ENCODE results near the gene PHTF2.

DNA sequence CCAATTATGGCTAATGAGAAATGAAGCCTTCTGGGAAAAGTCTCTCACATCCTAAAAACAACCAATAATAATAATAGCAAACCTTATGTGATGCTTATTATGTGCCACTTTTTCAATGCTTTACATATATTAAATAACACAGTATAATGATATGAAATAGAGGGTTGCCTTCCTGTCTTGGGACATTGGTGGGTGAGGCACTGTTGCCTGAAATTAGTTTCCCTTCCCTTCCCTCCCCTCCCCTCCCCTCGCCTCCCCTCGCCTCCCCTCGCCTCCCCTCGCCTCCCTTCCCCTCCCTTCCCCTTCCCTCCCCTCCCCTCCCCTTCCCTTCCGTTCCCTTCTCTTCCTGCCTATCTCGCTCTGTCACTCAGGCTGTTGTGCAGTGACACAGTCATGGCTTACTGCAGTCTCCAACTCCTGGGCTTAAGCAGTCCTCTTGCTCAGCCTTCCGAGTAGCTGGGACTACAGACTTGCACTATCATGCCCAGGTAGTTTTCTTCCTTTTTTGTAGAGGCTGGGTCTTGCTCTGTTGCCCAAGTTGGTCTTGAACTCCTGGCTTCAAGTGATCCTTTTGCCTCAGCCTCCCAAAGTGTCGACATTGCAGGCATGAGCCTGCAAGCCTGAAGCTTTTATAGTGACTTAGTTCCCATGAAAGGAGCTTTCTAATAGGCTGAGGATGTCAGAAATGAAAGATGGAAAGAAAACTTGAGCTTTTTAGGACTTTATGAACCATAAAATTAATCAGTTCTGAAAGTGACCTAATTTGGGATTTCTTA lies 47.9 kb downstream of the PHTF2 start:
- TF ChIP-seq USF2 (IDR thresholded peaks at IDR 0.05; ENCODE audit: low read depth, low read length) (no peak), CEBPB (IDR thresholded peaks at IDR 0.05; ENCODE audit: low read depth, low read length) (no peak), MAFK (IDR thresholded peaks at IDR 0.05; ENCODE audit: low read depth, low read length) (no peak), NFE2L2 (IDR thresholded peaks at IDR 0.05; ENCODE audit: low read depth, low read length) (no peak), POLR2A (IDR thresholded peaks at IDR 0.05; ENCODE audit: low read depth, low read length) (no peak), FOS (IDR thresholded peaks at IDR 0.05; ENCODE audit: low read depth, low read length) (no peak), SMC3 (IDR thresholded peaks at IDR 0.05; ENCODE audit: low read depth, low read length) (no peak), RAD21 (IDR thresholded peaks at IDR 0.05; ENCODE audit: low read length) (no peak)
- TF ChIP-seq, protein P1, sequence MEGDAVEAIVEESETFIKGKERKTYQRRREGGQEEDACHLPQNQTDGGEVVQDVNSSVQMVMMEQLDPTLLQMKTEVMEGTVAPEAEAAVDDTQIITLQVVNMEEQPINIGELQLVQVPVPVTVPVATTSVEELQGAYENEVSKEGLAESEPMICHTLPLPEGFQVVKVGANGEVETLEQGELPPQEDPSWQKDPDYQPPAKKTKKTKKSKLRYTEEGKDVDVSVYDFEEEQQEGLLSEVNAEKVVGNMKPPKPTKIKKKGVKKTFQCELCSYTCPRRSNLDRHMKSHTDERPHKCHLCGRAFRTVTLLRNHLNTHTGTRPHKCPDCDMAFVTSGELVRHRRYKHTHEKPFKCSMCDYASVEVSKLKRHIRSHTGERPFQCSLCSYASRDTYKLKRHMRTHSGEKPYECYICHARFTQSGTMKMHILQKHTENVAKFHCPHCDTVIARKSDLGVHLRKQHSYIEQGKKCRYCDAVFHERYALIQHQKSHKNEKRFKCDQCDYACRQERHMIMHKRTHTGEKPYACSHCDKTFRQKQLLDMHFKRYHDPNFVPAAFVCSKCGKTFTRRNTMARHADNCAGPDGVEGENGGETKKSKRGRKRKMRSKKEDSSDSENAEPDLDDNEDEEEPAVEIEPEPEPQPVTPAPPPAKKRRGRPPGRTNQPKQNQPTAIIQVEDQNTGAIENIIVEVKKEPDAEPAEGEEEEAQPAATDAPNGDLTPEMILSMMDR (conservative IDR thresholded peaks at IDR 0.05; ENCODE audit: low read depth, low read length): no peak
- TF ChIP-seq, protein P2, sequence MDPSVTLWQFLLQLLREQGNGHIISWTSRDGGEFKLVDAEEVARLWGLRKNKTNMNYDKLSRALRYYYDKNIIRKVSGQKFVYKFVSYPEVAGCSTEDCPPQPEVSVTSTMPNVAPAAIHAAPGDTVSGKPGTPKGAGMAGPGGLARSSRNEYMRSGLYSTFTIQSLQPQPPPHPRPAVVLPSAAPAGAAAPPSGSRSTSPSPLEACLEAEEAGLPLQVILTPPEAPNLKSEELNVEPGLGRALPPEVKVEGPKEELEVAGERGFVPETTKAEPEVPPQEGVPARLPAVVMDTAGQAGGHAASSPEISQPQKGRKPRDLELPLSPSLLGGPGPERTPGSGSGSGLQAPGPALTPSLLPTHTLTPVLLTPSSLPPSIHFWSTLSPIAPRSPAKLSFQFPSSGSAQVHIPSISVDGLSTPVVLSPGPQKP (IDR thresholded peaks at IDR 0.05; ENCODE audit: borderline replicate concordance, low read depth, low read length): no peak

Measured in IMR-90 (cell line).